GM19372 (cell line): ENCODE measurements around the gene ALKBH1.
"Not testable (repeated sequence)": the region's sequence is repeated elsewhere in the genome, so short reads cannot be mapped to it uniquely, and the experiment has no call there.

Source experiments
- ATAC-seq: cut with Tn5 transposase; IDR thresholded peaks from one replicate; pipeline ENCODE4 v1.9.1; 2021; ENCODE audit warnings: mild to moderate bottlenecking, low read depth, moderate library complexity; ENCODE audit not compliant: unreplicated experiment

ALKBH1 gene

DNA sequence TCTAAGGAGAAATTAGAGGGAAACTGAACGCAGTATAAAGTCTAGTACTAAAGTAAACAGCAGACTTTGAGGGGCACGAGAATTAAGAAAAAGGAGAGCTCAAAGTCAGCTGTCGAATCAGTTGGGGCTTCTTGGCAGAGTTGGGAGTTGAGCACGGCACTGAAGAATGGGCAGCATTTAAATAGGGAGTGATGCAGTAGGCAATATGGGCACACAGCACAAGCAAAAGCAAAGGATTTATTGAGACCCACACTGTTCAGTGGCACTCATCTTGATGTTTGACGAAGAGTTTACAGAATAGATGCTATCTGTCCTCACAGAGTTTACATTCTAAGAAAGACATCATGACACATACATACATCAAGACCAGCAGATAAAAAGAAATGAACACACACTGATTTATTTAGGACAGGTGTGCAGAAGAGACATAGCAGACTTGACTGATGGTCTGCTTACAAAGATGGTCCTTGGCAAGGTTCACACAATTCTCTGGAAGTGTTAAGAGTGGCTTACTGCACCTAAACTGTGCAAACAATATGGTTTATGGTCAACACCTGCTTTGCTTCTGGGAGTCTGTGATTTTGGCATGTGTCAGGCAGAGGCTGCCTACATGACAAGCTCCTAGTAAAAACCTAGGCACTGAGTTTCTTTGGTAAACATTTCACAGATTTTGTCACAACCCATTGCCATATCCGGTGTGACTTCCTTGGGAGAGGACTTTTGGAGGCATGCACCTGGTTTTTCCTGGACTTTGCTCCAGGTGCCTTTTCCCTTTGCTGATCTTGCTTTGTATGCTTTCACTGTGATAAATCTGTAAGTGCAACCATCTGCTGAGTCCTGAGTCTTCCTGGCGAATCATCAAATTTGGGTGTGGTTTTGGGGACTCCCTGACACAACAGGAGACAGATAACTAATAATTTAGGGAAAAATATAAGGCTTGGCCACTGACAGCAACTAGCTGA, 26.3 kb downstream of the ALKBH1 start:
- ATAC-seq = no peak

DNA sequence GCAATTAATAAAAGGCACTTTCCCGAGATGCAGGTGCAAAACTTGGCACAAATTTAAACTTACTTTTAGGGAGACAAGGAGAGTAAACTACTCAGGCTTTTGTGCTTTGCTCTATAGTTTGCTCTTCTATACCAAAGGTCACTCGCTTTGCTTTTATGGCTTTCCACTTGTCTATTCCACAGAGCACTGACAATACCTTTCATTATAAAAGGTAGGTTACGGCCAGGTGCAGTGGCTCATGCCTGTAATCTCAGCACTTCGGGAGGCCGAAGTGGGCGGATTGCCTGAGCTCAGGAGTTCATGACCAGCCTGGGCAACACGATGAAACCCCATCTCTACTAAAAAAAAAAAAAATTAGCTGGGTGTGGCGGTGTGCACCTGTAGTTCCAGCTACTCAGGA, 32.9 kb downstream of the ALKBH1 start:
- ATAC-seq = no peak

DNA sequence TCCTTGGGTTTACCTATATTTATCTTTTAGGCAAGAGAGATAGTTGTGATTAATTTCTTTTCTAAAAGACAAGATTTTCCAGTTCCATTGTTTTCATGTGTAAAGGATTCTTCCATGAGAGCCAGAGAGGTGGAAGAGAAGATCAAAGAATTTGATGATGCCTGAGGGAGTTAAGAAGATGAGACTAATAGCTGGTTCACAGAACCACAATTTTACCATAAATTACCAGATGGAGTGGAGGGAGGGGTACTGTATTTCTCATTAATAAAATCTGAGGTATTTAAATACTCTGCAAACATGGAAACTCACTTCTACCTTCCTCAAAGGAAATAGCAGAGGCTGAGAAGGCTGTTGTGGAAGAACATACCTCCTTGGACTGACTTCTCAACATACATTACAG, 34.6 kb downstream of the ALKBH1 start:
- no peak for ATAC-seq

DNA sequence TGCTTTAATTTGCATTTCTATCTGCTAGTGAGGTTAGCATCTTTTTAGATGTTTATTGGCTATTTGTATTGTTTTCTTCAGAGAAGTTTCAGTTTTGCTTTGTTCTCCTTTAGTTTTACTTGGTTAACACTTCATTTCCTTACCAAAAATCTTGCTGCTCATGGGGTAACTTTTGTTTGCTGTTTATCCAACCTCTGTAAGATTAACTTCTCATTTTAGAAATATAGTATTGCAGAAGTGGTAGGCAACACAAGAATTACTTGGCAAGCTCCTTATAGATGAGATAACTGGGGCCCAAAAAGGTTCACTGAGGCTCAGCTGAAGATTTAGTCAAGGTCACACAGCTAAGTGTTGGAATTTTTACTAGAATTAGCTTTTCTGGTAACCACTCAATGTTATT, 40.5 kb downstream of the ALKBH1 start:
- no peak for ATAC-seq

- no peak for ATAC-seq
Observed at GRCh38 chr14:77663293-77663692, 44.5 kb downstream of the ALKBH1 start.

- ATAC-seq = not testable (repeated sequence)
Observed at GRCh38 chr14:77661562-77661961, 46.3 kb downstream of the ALKBH1 start.

GRCh38 chr14:77660754-77661153, 47.1 kb downstream of the ALKBH1 start:
- no peak for ATAC-seq

GRCh38 chr14:77659831-77660230, 48.0 kb downstream of the ALKBH1 start:
- ATAC-seq = no peak

- ATAC-seq = no peak
Observed at GRCh38 chr14:77657280-77657679, 50.5 kb downstream of the ALKBH1 start.

DNA sequence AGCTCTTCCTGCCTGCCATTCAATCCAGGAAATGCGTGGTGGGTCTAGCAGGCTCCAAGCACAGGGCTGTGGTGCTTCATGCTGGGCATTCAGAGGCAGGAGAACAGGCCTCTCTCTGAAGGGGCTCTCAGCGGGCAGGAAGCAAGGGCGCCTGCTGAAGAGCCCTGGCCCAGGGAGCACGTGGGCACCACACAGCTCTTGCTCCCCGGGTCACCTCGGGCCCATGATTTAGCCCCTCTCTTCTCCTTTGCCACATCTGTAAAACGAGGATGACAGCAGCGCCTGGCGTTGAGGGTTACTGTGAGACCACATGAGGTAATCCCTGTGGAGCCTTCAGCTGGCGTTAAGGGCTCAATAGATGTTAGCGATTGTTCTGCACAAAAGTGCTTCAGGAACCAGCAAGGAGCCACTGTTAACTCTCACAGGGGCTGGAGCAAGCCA, 53.8 kb downstream of the ALKBH1 start:
- no peak for ATAC-seq

DNA sequence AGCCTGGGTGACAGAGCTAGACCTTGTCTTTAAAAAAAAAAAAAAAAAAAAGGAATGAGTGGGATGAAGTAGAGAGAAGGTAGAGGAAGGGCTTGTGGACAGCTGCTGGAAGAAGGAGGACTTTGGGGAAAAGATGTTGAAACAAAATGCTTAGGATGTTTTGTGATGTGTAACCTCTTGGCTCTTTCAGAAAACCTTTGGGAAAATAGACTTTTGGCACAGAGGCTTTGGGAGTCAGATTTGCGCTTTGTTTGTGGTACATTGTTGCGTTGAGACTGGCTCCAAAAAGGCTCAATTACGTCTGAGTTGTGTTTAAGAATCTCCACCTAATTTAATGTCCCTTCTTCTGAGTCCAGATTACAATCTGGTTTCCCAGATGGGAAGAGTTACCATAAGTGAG, 58.5 kb downstream of the ALKBH1 start:
- ATAC-seq = no peak

- ATAC-seq = no peak
Observed at GRCh38 chr14:77648520-77649200, 59.2 kb downstream of the ALKBH1 start.

GRCh38 chr14:77647853-77648252, 60.0 kb downstream of the ALKBH1 start:
- ATAC-seq = no peak

- ATAC-seq = no peak
Observed at GRCh38 chr14:77646907-77647306, 60.9 kb downstream of the ALKBH1 start.

DNA sequence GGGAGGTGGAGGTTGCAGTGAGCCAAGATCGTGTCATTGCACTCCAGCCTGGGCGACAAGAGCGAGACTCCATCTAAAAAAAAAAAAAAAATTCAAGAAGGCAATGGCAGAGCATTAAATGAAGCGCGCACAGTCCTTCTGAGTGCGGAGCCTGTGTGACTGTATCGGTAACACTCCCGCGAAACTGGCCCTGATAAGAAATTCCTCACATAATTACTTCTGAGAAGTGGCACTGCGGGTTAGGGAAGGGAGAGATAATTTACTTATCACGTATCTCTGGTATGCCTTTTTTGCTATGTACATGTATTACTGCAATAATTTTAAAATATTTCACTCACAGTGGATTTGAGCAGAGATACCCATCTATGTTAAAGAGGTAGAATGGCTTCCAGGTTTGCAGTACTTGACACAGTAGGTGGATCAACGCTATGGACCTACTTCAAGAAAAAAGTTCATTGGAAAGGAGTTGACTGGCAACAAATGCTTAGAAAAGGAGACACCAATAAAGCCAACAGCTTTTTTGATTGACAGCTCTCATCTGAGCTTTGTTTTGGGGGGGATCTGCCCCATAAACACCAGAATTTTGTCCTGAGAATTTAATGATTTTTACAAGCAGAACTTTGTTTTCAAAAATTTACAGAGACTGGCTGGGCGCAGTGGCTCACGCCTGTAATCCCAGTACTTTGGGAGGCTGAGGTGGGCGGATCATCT, 62.1 kb downstream of the ALKBH1 start:
- no peak for ATAC-seq

GRCh38 chr14:77642407-77642806, 65.4 kb downstream of the ALKBH1 start:
- no peak for ATAC-seq

- ATAC-seq = peak; percentile 76
Observed at GRCh38 chr14:77641534-77642341, 66.1 kb downstream of the ALKBH1 start.

DNA sequence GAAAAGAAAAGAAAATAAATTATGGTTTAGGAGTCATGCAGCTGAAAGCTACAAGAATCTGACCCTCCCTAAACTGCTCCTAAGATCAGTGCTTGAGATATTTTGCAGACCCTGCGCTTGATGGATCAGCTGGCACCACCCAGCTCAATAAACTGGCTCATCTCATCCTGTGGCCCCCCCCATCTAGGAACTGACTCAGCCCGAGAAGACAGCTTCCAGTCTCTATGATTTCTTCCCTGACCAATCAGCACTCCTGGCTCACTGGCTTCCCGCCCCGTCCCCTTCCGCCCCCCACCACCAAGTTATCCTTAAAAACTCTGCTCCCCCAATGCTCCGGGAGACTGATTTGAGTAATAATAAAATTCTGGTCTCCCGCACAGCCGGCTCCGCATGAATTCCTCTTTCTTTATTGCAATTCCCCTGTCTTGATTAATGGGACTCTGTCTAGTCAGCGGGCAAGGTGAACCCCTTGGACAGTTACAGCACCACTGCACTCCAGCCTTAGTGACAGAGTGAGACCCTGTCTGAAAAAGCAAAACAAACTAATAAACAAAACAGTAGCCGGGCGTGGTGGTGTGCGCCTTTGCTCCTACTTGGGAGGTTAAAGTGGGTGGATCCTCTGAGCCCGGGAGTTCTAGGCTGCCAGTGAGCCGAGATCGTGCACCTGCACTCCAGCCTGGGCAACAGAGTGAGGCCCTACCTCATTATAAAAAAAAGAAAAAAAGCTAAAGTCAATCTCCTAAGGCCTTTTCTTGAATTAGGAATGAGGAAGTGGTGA, 66.9 kb downstream of the ALKBH1 start:
- no peak for ATAC-seq

DNA sequence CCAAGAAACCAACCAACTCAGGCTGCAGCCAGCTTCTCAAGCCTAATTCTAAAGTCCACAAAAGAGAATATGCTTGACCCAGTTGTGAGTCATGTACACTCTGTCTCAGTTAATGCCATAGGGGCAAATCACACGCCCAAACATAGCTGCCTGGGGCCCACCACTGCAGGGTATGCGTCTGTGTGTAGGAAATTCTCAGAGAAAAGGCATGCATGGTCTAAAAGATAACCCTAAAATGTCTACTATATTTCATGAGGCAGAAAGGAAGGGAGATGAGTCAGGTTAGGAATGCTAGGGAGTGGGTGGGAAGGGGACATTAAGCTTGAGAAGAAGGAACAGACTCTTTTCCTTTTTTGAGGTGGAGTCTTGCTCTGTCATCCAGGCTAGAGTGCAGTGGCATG, 69.1 kb downstream of the ALKBH1 start:
- ATAC-seq = no peak
